HG02642 (cell line): Measurements from ENCODE around the gene CTIF.

Source experiments
- ATAC-seq: cut with Tn5 transposase; IDR thresholded peaks from one replicate; pipeline ENCODE4 v1.9.1; 2021; ENCODE audit warnings: mild to moderate bottlenecking; ENCODE audit not compliant: unreplicated experiment, poor library complexity

Gene CTIF

DNA sequence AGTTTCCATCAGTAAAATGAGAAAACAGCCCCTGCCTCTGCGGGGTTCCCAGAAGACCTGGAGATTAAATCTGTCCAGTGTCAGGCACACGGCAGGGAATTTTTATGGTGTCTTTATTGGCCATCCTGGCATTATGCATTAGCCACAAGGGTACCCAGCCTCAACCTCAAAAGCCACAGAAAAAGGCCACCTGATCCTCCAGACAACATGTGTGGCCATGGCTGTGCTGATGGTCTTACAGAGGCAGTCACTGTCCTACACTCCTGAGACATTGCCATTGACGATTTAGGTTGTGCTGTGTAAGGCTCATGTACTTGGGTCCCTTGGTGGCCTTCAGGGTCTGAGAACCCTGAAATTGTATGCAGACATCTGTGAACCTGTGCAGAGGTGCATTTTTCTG is 296.3 kb downstream of the CTIF start:
- ATAC-seq, result no peak

DNA sequence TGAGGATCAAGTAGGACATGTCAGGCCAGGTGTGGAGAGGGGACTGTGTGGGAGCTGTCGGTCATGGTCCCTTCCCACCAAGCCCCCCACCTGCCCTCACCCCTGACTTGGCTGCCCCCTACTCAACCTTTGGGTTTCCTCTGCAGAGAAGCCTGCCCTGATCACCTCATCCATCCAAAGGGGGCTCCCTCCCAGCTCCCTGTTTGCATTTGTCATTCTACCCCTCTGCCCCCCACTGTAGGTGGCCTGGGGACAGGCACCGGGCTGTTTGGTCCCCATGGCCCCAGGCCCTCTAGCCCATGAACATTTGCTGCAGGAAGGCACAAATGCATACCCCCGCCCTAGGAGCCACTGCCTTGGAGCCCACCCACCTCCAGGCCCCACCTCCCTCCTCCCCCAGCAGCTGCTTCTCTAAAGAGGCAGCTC is 296.9 kb downstream of the CTIF start:
- no peak for ATAC-seq

DNA sequence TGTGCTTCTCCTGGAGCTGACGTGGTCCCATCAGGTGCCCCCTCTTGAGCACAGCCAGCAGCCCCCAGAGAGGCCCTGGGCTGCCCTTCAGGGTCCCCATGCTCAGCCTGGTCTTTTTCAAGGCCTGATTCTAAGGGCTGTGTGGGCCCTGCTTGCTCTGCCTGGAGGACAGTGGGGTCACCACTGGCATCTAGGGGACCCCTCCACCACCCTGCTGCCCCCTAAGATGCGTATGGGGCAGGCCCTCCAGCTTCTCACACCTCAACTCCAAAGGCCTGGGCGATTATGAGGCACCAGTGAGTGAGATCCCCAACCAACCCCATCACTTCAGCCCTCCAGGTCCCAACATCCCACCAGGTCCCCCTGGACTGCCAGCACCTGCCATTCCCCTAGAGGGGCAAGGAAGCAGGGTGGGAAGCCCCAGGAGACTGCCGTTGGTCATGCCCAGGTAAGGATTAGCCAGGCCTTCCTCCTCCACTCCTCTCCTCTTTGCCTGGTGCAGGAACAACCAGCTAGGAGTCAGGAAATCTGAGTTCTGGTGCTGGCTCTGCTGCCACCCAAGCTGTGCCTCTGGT is 297.5 kb downstream of the CTIF start:
- ATAC-seq, result no peak

DNA sequence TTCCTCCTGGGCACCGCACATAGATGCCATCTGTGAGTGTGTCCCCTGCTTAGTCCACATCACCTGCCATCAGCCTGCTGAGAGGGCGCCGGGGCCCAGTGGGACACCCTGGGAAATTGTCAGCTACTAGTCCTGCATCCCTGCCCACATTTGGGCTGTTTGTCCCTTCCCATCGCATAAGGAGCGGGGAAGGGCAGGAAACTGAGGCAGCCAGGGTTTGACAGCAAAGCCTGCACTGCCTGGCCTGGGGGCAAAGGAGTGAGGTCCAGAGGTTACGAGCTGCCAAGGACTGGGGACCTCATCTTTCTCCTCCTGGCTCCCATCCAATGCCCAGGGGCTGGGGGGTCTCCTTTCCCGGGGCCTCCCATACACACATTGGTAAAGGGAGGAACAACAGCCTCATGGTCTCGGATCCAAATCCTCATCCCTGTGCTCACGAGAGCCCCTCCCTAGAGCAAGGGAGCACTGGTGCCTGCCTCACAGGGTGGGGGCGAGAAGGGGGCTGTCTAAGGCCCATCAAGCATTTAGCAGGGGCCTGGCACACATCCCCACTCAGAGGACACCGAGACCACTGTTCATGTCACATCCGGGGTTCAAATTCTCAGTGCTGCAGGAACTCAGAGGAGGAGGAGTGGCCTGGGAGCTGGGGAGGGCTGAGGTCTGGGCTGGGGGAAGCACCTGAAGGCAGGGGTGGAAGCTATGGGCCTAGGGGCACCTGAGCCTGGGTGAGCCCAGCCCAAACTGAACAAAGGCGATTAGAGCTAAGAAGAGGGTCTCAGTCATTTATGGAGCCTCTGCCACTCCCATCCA is 298.2 kb downstream of the CTIF start:
- ATAC-seq, result no peak

DNA sequence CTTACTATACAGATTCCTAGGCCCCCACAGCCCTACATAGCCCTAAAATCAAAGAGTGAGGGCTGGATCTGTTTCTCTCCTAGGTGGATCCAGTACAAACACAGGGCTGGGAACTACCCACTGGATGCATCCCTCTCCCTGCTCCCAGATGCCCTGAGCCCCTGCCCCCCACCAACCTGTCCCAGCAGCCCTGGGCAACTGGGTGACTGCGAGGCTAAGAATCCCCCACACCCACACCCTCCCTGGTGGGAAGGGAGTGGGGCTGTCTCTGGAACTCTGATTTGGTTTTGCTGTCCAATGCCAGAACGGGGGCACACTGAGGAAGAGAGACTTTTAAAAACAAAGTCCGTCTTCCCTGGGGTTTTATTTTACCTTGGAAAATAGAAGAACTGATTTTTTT is 298.8 kb downstream of the CTIF start:
- ATAC-seq, result no peak

DNA sequence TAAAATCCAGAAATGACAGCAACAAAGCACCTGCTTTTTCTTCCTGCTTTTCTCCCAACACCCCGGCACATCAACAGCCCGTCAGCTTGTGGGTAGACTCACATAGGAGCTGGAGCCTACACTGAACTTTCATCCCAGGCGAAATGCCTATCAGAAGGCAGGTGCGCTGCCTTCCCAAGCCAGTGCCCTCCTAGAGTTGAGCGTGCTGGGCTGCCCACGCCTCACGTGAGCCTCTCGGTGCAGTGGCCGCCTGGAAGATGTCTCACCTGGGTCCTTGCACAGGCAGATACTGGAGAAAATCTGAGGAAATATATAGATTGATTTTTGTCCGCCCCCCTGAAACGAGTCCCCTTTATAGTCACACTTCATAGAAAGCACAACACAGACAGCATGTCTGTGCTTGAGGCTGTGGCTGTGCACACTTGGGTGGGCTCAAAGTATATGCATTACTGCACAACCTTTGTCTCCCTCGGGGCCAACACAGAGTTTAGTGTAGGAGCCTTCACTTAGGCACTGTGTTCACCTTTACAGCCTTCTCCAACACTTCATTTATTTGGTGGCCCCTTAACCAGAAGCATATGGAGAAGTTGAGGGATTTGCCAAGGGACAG is 299.4 kb downstream of the CTIF start:
- ATAC-seq, result no peak

DNA sequence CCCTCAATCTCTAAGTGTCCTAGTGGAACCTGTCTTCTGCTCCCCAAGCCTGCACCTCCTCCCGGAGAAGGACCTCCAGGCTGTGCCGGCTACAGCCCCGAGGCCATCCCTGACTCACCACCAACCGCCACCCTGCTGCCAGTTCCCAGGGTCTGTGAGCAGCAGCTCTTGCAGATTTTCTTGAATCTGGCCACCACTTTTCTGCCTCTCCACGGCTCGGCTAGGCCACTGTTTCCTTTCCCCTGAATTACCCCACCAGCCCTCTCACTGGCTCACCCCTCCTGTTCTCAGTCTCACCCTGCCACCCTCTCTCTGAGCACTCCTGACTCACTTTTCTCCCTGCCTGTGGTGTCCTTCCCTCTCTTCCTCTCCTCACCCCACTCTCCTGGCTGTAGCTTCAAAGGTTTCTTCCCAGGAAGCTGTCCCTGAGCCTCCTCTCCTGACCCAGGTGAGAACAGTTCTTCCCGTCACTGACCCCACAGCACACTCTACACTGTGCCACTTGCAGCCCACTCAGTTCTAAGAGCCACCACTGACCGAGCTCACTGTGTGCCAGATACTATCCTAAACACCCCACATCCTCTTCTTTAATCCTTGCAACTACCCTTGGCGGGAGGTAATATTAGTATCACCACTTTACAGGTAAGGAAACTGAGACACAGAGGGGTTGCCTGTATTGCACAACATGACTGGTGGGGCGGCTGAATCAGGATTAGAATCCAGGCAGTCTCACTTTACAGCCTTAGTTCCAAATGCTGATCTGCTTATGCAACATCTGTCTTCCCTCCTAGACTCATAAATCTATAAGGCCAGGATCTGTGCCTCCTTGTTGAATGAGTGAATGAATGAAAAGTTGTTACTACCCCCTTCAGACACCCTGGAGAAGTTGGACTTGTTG is 300.3 kb downstream of the CTIF start:
- ATAC-seq, result no peak

DNA sequence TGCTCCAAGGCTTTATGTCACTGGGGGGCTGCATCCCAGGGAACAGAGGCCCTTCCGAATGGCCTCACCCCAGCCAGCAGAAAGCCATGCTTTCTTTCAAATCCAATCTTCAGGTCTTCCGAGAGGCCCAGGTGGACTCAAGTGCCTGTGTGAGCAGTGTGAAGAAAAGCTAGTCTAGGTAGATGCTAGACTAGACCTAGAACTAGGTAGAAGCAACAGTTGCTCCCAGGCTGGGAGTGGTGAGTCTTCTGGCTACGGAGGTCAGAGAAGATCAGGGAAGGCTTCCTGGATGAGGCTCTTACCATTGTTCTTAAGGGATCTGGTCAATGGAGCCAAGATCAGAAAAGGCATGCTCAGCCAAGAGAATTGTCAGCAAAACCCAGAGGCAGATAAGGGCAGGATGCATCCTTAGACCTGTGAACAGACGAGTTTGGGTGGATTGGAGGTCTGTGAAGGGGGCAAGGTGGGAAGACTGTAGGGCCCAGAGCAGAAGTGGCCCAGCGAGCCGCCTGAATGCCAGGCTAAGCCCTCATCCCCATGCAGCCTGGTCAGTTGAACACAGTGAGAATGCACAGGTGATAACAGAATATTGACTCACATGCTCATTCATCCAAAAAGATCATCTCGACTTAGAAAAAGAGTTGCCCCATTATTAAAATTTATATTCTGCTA is 301.1 kb downstream of the CTIF start:
- no peak for ATAC-seq

DNA sequence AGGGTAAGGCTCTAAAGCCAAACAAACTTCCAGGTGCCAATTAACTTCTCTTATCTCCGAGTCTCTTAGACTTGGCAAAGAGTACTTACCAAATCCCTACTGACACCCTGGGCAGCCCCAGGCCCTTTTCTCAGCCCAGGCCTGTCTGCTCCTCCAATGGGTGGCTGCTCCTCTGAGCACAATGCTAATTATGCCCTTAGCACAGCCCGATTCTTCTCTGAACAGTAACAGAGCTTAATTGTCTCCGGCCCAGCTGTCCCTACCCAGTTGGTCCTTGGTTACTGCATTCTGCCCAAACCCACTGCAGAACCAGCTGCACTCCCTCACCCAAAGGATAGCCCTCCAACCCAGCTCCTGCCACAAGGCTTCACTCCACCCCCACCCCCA is 301.7 kb downstream of the CTIF start:
- ATAC-seq, result no peak

DNA sequence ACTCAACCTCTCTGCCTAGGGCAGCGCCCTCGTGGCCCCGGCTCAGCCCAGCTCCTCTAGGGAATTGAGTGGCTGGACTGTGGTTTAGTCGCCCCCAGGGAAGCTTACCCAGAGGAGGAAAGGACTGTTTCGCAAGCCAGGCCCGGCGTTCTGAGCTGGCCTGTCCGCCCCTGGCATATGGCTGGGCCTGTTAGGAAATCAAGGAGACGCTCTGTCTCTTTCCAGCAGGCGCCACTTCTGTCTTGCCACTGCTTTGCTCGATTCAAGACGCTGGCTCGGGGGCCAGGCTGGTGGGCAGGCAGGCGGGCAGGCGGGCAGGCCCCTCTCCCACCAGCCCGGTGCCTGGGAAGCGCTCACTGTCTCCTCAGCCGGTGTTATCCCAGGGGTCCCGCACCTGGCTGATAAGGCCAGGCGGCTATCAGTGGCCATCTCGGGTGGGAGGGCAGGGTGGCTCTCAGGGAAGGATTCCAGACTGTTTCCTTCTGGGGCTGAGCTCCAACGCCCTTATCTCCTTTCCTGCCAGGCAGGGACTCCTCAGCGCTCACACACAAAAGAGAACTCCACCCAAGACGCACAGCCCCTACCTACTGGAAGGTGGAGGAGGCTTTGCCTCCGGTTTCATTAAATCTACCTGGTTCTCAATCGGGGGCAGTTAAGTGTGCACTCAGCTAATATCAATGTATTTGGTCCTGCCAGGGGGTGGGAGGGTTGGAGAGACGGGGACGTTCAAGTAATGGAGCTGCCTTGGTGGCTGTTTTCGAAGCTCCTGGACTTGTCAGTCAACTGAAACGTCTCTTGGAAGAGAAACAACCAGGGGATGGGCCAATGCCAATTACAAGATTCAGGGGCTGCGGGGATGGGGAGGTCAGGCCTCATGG is 302.8 kb downstream of the CTIF start:
- ATAC-seq, result no peak

DNA sequence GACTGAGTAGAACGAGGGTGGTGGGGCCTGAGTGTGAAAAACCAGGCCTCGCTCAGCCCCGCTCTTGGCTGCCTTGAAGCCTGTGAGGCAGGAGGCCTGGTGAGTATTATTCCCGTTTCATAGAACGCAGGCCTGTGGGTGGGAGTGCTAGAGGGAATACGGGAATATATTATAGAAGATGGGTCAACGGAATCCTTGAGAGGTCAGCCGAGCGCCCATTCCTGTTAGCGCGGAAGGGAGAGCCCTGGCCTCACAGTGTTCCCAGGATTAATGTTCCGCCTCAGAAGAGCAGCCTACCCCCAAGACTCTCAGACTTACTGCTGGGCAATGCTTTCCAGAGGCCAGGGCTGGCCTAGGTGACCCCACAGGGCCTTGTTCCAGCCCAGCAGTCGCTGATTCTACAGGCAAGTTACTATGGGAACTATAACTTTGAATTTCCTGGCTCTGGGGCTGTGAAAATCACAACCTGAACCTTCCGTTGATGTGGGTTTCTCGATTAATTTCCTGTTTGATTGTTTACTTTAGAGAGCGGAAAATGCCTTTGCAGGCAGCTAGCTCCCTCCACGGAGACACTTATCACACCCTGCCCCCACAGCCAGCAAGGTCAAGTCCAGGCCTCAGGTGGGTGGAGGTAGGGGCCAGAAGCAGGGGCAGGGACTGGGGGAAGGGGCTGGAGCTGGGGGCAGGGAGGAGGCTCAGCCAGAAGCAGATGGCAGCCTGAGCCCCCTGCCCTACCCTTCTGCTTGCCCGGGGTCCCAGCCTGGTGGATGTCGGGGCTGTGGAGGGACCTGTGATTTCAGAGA is 303.6 kb downstream of the CTIF start:
- no peak for ATAC-seq

DNA sequence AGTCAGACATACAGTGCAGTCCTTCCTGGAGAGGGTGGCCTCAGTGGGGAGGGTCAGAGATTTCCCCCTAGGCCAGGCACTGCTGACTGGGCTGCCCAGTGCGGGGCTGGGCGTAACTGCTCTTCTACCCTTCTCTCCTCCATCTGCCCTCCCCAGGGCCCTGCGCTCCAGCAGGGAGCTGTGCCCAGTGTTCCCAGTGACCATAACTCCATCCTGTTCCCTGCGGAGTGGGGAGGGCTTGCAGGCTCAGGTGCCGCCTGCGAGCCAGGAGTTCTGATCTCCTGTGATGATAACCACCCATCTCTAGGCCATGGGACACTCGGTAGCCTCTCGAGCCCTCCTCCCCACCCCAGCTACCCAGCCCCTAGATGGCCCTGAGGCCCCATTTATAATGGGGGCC is 304.3 kb downstream of the CTIF start:
- ATAC-seq, result no peak

DNA sequence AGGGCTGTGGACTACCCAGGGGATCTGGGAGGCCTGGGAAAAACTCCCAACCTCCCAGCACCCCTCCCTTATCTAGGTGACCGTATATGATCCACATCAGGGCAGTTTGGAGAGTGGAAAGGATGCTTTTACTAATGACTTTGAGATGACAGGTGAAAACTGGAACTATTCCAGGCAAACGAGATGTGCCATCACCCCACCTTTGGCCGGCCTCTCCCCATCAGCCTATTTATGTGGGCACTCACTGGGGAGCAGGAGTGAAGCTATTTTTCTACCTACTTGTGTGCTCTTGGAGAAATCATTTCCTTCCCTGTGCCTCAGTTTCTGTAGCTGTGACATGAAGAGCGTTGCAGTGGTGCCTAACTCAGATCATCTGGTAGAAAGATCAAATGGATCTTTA is 304.8 kb downstream of the CTIF start:
- ATAC-seq, result no peak

DNA sequence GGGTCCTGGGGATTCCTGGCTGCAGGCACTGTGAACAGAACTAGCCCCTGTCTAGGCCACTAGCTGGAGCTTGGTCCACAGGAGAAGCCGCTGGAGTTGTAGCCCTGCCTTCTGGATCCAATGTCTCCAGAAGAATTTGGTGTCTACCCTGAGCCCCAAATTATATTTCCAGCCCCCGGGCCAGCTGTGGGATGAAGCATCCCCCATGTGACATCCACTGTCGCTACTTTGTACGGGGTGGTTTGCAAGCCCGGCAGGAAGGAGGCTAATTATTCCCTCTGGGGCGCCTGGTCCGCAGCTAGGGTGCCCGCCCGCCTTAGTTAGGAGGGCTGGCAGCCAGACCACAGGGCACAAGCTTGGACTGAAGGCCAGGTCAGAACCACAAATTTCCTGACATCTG is 305.4 kb downstream of the CTIF start:
- no peak for ATAC-seq

DNA sequence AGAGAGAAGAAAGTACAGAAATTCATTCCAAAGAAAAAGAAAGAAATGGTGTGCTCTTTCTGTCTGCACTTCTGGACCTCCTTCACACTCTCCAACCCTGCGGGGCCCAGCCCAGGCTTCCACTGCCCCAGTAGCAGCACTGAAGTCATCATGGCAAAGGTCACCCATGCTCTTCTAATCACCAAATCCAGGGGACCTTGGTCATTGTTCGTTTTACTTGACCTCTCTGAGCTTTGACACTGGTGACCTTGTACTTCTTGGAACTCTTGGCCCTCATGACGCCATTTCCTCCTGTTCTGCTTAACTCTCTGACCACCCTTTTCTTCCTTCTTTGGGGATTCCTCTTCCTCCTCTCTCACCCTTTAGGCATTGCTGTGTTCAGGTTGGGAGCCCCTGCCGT is 306.3 kb downstream of the CTIF start:
- no peak for ATAC-seq

DNA sequence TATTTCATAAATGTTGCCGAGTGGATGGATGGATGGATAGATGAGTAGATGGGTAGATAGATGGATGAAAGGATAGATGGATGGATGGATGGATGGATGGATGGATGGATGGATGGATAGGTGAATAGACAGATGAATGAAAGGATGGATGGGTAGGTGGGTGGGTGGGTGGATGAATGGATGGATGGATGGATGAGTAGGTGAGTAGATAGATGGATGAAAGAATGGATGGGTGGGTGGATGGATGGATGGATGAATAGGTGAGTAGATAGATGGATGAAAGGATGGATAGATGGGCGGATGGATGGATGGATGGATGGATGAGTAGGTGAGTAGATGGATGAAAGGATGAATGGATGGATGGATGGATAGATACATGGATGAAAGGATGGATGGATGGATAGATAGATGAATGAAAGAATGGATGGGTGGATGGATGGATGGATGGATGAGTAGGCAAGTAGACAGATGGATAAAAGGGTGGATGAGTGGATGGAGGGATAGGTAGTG is 307.6 kb downstream of the CTIF start:
- no peak for ATAC-seq

DNA sequence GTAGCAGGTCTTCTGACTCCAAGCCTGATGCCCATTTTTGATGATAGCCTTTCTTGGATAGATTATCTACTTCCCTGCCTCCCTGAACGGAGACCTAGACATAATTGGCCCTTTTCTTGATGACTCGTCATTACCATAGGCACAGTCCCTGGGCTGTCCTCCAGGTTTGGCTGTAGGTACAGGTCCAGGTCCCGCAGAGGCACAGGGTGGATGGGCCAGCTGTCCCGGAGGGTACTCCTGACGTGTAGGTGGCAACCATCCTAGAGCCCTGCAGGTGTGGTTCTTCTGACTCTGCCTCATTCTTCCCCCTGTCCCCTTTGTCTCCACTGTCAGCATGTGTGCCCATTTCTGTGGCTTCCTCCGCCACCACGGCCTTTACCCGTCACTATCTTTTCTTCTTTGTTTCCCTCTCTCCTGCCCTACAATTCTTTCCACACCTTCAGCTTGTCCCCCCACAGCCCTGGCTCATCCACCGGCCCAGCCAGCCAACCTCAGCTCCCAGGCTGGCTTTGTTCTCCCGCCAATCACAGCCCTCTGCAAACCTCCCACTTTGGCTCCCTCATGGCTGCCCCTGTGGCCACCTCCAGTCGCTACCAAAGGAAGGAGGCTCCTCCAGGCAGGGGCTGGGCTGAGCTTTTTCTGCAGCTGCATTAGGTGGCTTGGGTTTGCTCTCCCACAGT is 309.1 kb downstream of the CTIF start:
- ATAC-seq, result no peak

DNA sequence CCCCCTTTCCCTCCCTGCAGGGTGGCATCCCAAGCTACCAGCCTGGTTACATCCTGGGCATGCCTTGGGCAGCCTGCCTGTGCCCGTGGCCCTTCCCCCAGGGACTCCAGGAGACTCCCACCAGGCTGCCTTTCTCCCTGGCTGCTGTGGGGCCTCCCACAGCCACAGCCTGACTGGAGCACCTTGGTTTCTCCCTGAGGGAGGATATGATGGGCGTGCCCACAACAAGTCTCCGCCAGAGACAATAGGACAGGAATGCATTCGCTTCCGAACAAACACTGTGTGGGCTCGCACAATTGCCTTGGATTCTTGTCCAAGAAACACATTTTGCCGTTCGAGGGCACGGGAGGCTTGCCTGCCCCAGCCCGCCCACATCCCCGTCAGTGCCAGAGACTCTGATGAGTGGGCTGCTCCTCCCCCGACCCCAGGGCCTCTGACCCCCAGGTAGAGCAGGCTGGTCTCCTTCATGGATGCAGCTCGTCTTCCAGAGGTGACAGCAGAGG is 309.9 kb downstream of the CTIF start:
- no peak for ATAC-seq
